ENCODE measurements around the gene CLHC1. TPM values are rescaled to one million over a fixed set of nuclear protein-coding genes. Genes with fewer than 3 reads are reported as not detected.
"Not testable (repeated sequence)": the region's sequence is repeated elsewhere in the genome, so short reads cannot be mapped to it uniquely, and the experiment has no call there.

Gene CLHC1
- total RNA-seq, 4 donors from 2014 or later = 5.6 to 7.7 (median 6.0) TPM

- DNase-seq (ENCODE audit: low spot score) = no peak
- TF ChIP-seq CTCF (IDR thresholded peaks at IDR 0.05) = no peak
- ATAC-seq (ENCODE audit: low FRiP score) = no peak
These were observed 2.9 kb downstream of the CLHC1 start for GRCh38 chr2:55229221-55229620.

- DNase-seq (ENCODE audit: low spot score) (no peak), ATAC-seq (ENCODE audit: low FRiP score) (no peak)
- no peak for TF ChIP-seq CTCF (IDR thresholded peaks at IDR 0.05)
These were observed 3.9 kb downstream of the CLHC1 start for GRCh38 chr2:55228226-55228563.

GRCh38 chr2:55227437-55228225 is 4.5 kb downstream of the CLHC1 start:
- not testable (repeated sequence) for DNase-seq (ENCODE audit: low spot score); ATAC-seq (ENCODE audit: low FRiP score)

- DNase-seq (ENCODE audit: low spot score) (no peak), ATAC-seq (ENCODE audit: low FRiP score) (no peak)
- TF ChIP-seq CTCF (IDR thresholded peaks at IDR 0.05) = no peak
These were observed 6.5 kb downstream of the CLHC1 start for GRCh38 chr2:55225481-55226020.

- TF ChIP-seq CTCF (IDR thresholded peaks at IDR 0.05) = no peak
- no peak for ATAC-seq (ENCODE audit: low FRiP score)
- no peak for DNase-seq (ENCODE audit: low spot score)
These were observed 7.3 kb downstream of the CLHC1 start for GRCh38 chr2:55224761-55225261.

- DNase-seq (ENCODE audit: low spot score) (no peak), ATAC-seq (ENCODE audit: low FRiP score) (no peak)
- no peak for TF ChIP-seq CTCF (IDR thresholded peaks at IDR 0.05)
These were observed 7.9 kb downstream of the CLHC1 start for GRCh38 chr2:55223958-55224760.

- DNase-seq (ENCODE audit: low spot score) (no peak), ATAC-seq (ENCODE audit: low FRiP score) (no peak)
- no peak for TF ChIP-seq CTCF (IDR thresholded peaks at IDR 0.05)
These were observed 18.3 kb downstream of the CLHC1 start for GRCh38 chr2:55213822-55214221.

Data from omental fat pad (tissue), 4 donors.